Measurements from ENCODE around the gene PARD6B. TPM values are rescaled to one million over a fixed set of nuclear protein-coding genes. Genes with fewer than 3 reads are reported as not detected.

PARD6B gene
- total and polyA plus RNA-seq, 2 of the 13 experiments (the other 11 are each of a cell fraction or from before 2014, with no cell fraction given), result 6.9 to 22.2 TPM

GRCh38 chr20:50746138-50746940, 15.0 kb downstream of the PARD6B start (continued):
- TF ChIP-seq SAFB2 (CRISPR knock-in tag; IDR thresholded peaks at IDR 0.05; ENCODE audit: borderline replicate concordance, low read depth) (no peak), ZBTB44 (CRISPR knock-in tag; IDR thresholded peaks at IDR 0.05) (no peak), ZNF205 (CRISPR knock-in tag; IDR thresholded peaks at IDR 0.05) (peak; percentile 74), RBM22 (optimal IDR thresholded peaks at IDR 0.05; ENCODE audit: low read length) (no peak), ZC3H4 (CRISPR knock-in tag; IDR thresholded peaks at IDR 0.05; ENCODE audit: borderline replicate concordance) (no peak), KAT2B (IDR thresholded peaks at IDR 0.05; ENCODE audit: borderline replicate concordance, low read depth, low read length) (no peak), ZNF710 (CRISPR knock-in tag; IDR thresholded peaks at IDR 0.05; ENCODE audit: borderline replicate concordance) (peak; percentile 85; the same call in 1 of the 2 replicates), ZNF496 (CRISPR knock-in tag; IDR thresholded peaks at IDR 0.05; ENCODE audit: insufficient replicate concordance) (no peak), SOX13 (IDR thresholded peaks at IDR 0.05) (0 out of 2 replicates have a peak, but pooled peaks have one; percentile 43), SOX13 (CRISPR knock-in tag; conservative IDR thresholded peaks at IDR 0.05 in 1 of 2, IDR thresholded peaks at IDR 0.05 in 1 of 2) (peak in 1 of 2 experiments; percentile 89; a peak in 2 of 4 replicates), MIER2 (CRISPR knock-in tag; IDR thresholded peaks at IDR 0.05) (no peak), MAFK (conservative IDR thresholded peaks at IDR 0.05 in 1 of 2, IDR thresholded peaks at IDR 0.05 in 1 of 2; ENCODE audit: low read length in 2 of 2) (no peak), ZBTB26 (CRISPR knock-in tag; IDR thresholded peaks at IDR 0.05; ENCODE audit: borderline replicate concordance) (no peak), TARDBP (CRISPR knock-in tag; IDR thresholded peaks at IDR 0.05) (peak; percentile 62; the same call in 1 of the 2 replicates), CBX1 (IDR thresholded peaks at IDR 0.05; ENCODE audit: low read depth) (no peak), POLR2A (IDR thresholded peaks at IDR 0.05; ENCODE audit: insufficient read depth in 1 of 2, low read depth in 2 of 2, low read length in 2 of 2) (no peak), ETV5 (CRISPR knock-in tag; IDR thresholded peaks at IDR 0.05; ENCODE audit: borderline replicate concordance) (peak; percentile 55; the same call in 1 of the 2 replicates), CENPX (CRISPR knock-in tag; IDR thresholded peaks at IDR 0.05) (no peak), SYNCRIP (IDR thresholded peaks at IDR 0.05; ENCODE audit: insufficient read depth, low read depth, low read length) (no peak), ZBTB4 (CRISPR knock-in tag; IDR thresholded peaks at IDR 0.05; ENCODE audit: borderline replicate concordance) (no peak)

All from HepG2 (cell line).